ENCODE measurements around the gene CELF2.

Gene CELF2

DNA sequence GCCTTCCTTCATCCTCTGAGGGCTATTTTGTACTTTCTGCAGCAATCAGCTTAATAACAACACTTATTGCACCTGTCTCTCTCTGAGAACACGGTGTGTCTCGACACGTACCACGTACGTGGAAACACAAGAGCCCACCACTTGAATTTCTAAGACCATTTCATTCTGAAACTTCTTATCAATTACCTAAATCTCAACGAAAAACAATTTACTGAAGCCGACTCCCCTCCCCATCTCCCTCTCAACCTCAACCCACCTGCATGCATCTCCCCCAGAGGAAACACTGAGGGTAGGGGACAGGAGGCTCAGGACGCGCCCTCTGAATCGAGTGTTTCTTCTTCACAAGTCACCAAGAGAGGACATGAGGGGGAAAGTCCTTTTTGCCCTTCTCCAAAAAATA is 315.2 kb downstream of the CELF2 start:
- no peak overlapping the region for H3K4me3 ChIP-seq
- H3K36me3 ChIP-seq: peaks cover 0 to 7% (median 0%) of the 10 kb centered on the region in 3 donors
- H3K4me1 ChIP-seq: peaks cover 0 to 49% (median 26%) of the 10 kb centered on the region in 4 donors
- H3K27me3 ChIP-seq: no peaks in the 10 kb centered on the region
- DNase-seq: no peak
- no peak overlapping the region for H3K27ac ChIP-seq
- intact Hi-C loops (cut with DNase I; ENCODE audit: low total_unique reads): no loop called here
- no peaks in the 10 kb centered on the region for H3K9me3 ChIP-seq
- TF ChIP-seq, protein P1, sequence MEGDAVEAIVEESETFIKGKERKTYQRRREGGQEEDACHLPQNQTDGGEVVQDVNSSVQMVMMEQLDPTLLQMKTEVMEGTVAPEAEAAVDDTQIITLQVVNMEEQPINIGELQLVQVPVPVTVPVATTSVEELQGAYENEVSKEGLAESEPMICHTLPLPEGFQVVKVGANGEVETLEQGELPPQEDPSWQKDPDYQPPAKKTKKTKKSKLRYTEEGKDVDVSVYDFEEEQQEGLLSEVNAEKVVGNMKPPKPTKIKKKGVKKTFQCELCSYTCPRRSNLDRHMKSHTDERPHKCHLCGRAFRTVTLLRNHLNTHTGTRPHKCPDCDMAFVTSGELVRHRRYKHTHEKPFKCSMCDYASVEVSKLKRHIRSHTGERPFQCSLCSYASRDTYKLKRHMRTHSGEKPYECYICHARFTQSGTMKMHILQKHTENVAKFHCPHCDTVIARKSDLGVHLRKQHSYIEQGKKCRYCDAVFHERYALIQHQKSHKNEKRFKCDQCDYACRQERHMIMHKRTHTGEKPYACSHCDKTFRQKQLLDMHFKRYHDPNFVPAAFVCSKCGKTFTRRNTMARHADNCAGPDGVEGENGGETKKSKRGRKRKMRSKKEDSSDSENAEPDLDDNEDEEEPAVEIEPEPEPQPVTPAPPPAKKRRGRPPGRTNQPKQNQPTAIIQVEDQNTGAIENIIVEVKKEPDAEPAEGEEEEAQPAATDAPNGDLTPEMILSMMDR (IDR thresholded peaks at IDR 0.05): no peak

DNA sequence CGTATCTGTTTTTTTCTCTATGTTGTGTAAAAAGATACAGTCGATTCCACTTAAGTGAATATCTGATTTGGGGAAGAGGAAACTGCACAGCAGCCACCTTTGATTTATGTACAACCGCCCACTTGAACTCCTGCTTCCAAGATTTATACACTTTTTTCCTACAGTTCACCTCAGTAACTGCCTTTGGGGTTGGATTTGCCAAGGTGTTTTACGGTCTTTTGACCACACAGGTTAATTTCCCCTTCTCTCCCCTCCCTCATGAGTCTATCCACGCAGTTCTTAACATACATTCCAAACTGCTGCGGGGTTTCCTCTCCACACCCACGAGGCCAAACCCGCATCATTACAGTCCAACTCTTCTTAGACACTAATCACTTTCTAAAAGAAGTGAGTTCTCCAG is 316.8 kb downstream of the CELF2 start:
- no peak for DNase-seq
- Histone ChIP-seq H3K4me1 (peaks cover 0 to 33% (median 20%) of the 10 kb centered on the region in 4 donors), H3K4me3 (no peak overlapping the region), H3K27ac (no peak overlapping the region), H3K9me3 (no peaks in the 10 kb centered on the region), H3K27me3 (peaks cover 0 to 1% of the 10 kb centered on the region in 2 donors), H3K36me3 (peaks cover 0 to 7% (median 0%) of the 10 kb centered on the region in 3 donors)
- intact Hi-C loops (cut with DNase I; ENCODE audit: low total_unique reads): no loop called here
- TF ChIP-seq, protein P1 (IDR thresholded peaks at IDR 0.05): no peak

DNA sequence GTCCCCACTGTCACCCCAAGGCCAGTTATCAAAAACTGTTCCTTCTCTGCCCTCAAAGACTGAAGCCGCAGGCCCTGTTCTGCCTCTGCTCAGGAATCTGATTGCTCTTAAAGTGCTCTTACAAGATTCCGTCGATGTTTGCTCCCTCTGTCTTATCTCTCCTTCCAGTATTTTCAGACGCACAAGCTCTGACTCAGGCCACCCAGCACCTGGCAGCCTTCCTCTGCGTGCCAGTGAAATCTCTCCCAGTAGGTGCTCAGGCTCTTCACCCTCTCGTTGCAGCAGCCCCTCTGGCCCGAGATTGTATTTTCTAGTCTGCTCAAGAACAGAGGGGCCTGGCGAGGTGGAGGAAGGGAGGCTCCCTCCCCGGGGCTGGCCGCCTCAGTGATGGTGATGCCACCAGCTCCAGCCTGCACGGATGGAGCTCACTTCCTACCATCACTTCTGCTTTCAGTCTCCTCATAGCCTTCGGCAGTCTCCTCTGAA is 317.5 kb downstream of the CELF2 start:
- Histone ChIP-seq H3K27me3 (peaks cover 0 to 8% of the 10 kb centered on the region in 2 donors), H3K36me3 (peaks cover 0 to 7% (median 0%) of the 10 kb centered on the region in 3 donors), H3K4me1 (peaks cover 0 to 25% (median 14%) of the 10 kb centered on the region in 4 donors), H3K9me3 (no peaks in the 10 kb centered on the region), H3K27ac (no peak overlapping the region), H3K4me3 (no peak overlapping the region)
- DNase-seq: no peak
- TF ChIP-seq, protein P1 (IDR thresholded peaks at IDR 0.05): no peak
- intact Hi-C loops (cut with DNase I; ENCODE audit: low total_unique reads): no loop called here

DNA sequence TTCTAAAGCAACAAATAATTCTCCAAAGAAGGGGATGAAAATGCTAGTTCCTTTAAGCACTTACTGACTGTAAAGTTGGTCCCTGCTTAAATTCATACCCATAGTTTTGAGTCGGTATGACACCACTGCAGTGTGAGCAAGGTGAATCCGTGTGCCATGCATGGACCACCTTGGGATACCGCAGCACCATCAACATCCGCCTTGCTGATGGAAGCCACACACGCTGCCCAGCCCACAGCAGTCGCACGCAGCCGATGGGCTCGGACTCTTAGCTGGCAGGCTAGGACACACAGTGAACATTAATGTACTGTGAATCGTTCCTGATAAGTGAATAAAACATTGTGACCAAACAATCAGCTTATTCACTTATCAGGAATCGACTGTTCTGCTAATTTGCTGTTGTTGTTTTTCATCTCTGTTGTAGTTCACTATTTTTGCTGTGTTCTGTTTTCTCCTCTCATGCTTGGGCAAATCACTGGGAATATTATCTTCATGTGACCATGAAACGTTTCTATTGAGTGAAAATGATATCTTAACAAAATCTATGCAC is 318.3 kb downstream of the CELF2 start:
- H3K27me3 ChIP-seq: peaks cover 0 to 8% of the 10 kb centered on the region in 2 donors
- no peaks in the 10 kb centered on the region for H3K9me3 ChIP-seq
- no peak overlapping the region for H3K27ac ChIP-seq
- DNase-seq: no peak
- peaks cover 0 to 7% (median 0%) of the 10 kb centered on the region in 3 donors for H3K36me3 ChIP-seq
- TF ChIP-seq, protein P1 (IDR thresholded peaks at IDR 0.05): no peak
- H3K4me1 ChIP-seq: peaks cover 0 to 17% (median 8%) of the 10 kb centered on the region in 4 donors
- intact Hi-C loops (cut with DNase I; ENCODE audit: low total_unique reads): no loop called here
- no peak overlapping the region for H3K4me3 ChIP-seq

DNA sequence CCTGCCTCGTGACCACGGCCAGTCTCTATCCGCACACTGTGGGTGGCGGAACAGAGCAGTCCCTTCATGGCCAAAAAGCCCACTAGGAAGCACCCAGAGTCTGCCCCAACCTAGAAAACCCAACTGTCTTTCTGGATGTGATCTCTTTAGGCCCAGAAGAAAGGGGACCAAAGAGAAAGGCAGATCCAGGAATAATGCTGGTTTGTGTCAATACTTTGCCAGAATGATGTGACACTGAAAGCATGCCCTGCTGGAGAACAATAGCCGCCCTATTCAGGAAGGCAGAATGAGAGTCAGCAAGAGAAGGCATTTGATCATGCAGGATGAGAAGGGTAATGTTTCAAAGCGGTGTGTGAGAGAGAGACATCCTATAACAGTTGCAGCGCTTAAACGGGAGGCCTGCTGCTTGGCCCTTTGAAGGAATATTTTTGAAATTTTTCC is 319.1 kb downstream of the CELF2 start:
- peaks cover 0 to 8% of the 10 kb centered on the region in 2 donors for H3K27me3 ChIP-seq
- peaks cover 0 to 7% (median 0%) of the 10 kb centered on the region in 3 donors for H3K36me3 ChIP-seq
- peaks cover 0 to 10% (median 4%) of the 10 kb centered on the region in 4 donors for H3K4me1 ChIP-seq
- no peaks in the 10 kb centered on the region for H3K9me3 ChIP-seq
- no peak overlapping the region for H3K4me3 ChIP-seq
- TF ChIP-seq, protein P1 (IDR thresholded peaks at IDR 0.05): no peak
- no peak overlapping the region for H3K27ac ChIP-seq
- DNase-seq: no peak
- intact Hi-C loops (cut with DNase I; ENCODE audit: low total_unique reads): no loop called here
